H9 (cell line): ENCODE measurements around the gene OR13C4. TPM values are rescaled to one million over a fixed set of nuclear protein-coding genes. Genes with fewer than 3 reads are reported as not detected.

ENCODE experiments used
- DNase-seq: peaks from one replicate; pipeline ENCODE4 v3.0.0-alpha.2; 2017
- H2AFZ ChIP-seq: one replicate; pipeline ENCODE4 v1.6.1; 2013; ENCODE audit warnings: mild to moderate bottlenecking, low read length, control low read depth, moderate library complexity
- H2AK5ac ChIP-seq: 2 replicates; pipeline ENCODE4 v1.6.1; 2013; ENCODE audit warnings: low read length, control low read depth, mixed read lengths; ENCODE audit not compliant: insufficient read length
- H2BK120ac ChIP-seq: one replicate; pipeline ENCODE4 v1.6.1; 2013; ENCODE audit warnings: low read depth, mild to moderate bottlenecking, low read length, control low read depth, inconsistent platforms; ENCODE audit not compliant: poor library complexity, severe bottlenecking
- H2BK12ac ChIP-seq: 2 replicates; pipeline ENCODE4 v1.6.1; 2013; ENCODE audit warnings: low read length, control low read depth, mixed read lengths, low read depth; ENCODE audit not compliant: insufficient read length
- H2BK15ac ChIP-seq: 2 replicates; pipeline ENCODE4 v1.6.1; 2013; ENCODE audit warnings: low read depth, low read length, control low read depth
- H2BK20ac ChIP-seq: one replicate; pipeline ENCODE4 v1.6.1; 2013; ENCODE audit warnings: low read depth, mild to moderate bottlenecking, low read length, control low read depth, inconsistent platforms; ENCODE audit not compliant: poor library complexity, severe bottlenecking
- H2BK5ac ChIP-seq: 2 replicates; pipeline ENCODE4 v1.6.1; 2013; ENCODE audit warnings: low read length, control low read depth, mixed read lengths; ENCODE audit not compliant: insufficient read length
- H3K14ac ChIP-seq: 2 replicates; pipeline ENCODE4 v1.6.1; 2013; ENCODE audit warnings: low read length, control low read depth; ENCODE audit not compliant: insufficient read depth
- H3K18ac ChIP-seq: 2 replicates; pipeline ENCODE4 v1.6.1; 2013; ENCODE audit warnings: low read depth, mild to moderate bottlenecking, mixed read lengths, low read length, control low read depth; ENCODE audit not compliant: insufficient read length
- H3K23ac ChIP-seq: 2 replicates; pipeline ENCODE4 v1.6.1; 2013; ENCODE audit warnings: low read length, control low read depth, mixed read lengths, low read depth; ENCODE audit not compliant: insufficient read length
- H3K23me2 ChIP-seq: 2 replicates; pipeline ENCODE4 v1.6.1; 2013; ENCODE audit warnings: low read depth, mild to moderate bottlenecking, mixed read lengths, low read length, control low read depth; ENCODE audit not compliant: insufficient read length, poor library complexity, severe bottlenecking
- H3K27ac ChIP-seq: 2 replicates; pipeline ENCODE4 v1.5.1; 2013; ENCODE audit warnings: low read length, control low read depth, mixed read lengths, low read depth; ENCODE audit not compliant: insufficient read length
- H3K27me3 ChIP-seq: 2 replicates; pipeline ENCODE4 v1.6.1; 2013; ENCODE audit warnings: low read length, control low read depth, inconsistent platforms; ENCODE audit not compliant: insufficient read depth
- H3K4ac ChIP-seq: 2 replicates; pipeline ENCODE4 v1.6.1; 2013; ENCODE audit warnings: low read depth, mild to moderate bottlenecking, control low read depth, inconsistent platforms, low read length, moderate library complexity
- H3K4me1 ChIP-seq: 2 replicates; pipeline ENCODE4 v1.6.1; 2013; ENCODE audit warnings: low read length, control low read depth, inconsistent platforms; ENCODE audit not compliant: insufficient read depth
- H3K4me2 ChIP-seq: 2 replicates; pipeline ENCODE4 v1.6.1; 2013; ENCODE audit warnings: low read length, control low read depth, mixed read lengths; ENCODE audit not compliant: insufficient read length, insufficient read depth
- H3K56ac ChIP-seq: 2 replicates; pipeline ENCODE4 v1.6.1; 2013; ENCODE audit warnings: low read depth, mild to moderate bottlenecking, mixed read lengths, low read length, control low read depth; ENCODE audit not compliant: insufficient read length
- H3K79me1 ChIP-seq: 2 replicates; pipeline ENCODE4 v1.6.1; 2013; ENCODE audit warnings: low read depth, mild to moderate bottlenecking, moderate library complexity, low read length, control low read depth, inconsistent platforms; ENCODE audit not compliant: insufficient read depth, poor library complexity, severe bottlenecking
- H3K79me2 ChIP-seq: 2 replicates; pipeline ENCODE4 v1.6.1; 2013; ENCODE audit warnings: low read length, control low read depth, inconsistent platforms; ENCODE audit not compliant: insufficient read depth
- H3K9ac ChIP-seq: 2 replicates; pipeline ENCODE4 v1.6.1; 2013; ENCODE audit warnings: low read length, control low read depth, mixed read lengths; ENCODE audit not compliant: insufficient read length; ENCODE audit errors: extremely low read depth
- H3K9me3 ChIP-seq: one replicate; pipeline ENCODE4 v1.6.1; 2013; ENCODE audit warnings: low read depth, low read length, inconsistent platforms; ENCODE audit not compliant: control insufficient read depth
- H3T11ph ChIP-seq: one replicate; pipeline ENCODE4 v1.6.1; 2013; ENCODE audit warnings: mild to moderate bottlenecking, low read length, control low read depth, inconsistent platforms
- H4K20me1 ChIP-seq: one replicate; pipeline ENCODE4 v1.6.1; 2013; ENCODE audit not compliant: control insufficient read depth, insufficient read length, insufficient read depth
- H4K5ac ChIP-seq: 2 replicates; pipeline ENCODE4 v1.6.1; 2013; ENCODE audit warnings: low read depth, mild to moderate bottlenecking, mixed read lengths, low read length, control low read depth; ENCODE audit not compliant: insufficient read length
- H4K8ac ChIP-seq: replicated peaks from 2 replicates; pipeline ENCODE4 v1.6.1; 2013; ENCODE audit warnings: low read length, control low read depth, mixed read lengths, low read depth; ENCODE audit not compliant: insufficient read length
- H4K91ac ChIP-seq: 2 replicates; pipeline ENCODE4 v1.6.1; 2013; ENCODE audit warnings: low read depth, mild to moderate bottlenecking, moderate library complexity, mixed read lengths, low read length, control low read depth; ENCODE audit not compliant: insufficient read length
- H3K27ac Mint-ChIP-seq, 3 experiments: 2 replicates in 2 of 3; 3 replicates in 1 of 3; pipeline ENCODE4 v1.8.0; 2020 to 2021; ENCODE audit warnings: mixed read lengths in 3 of 3, mild to moderate bottlenecking in 1 of 3, moderate library complexity in 1 of 3
- H3K27me3 Mint-ChIP-seq: 2 replicates; pipeline ENCODE4 v1.8.0; 2021; ENCODE audit warnings: low read depth, mild to moderate bottlenecking, moderate library complexity, mixed read lengths
- H3K36me3 Mint-ChIP-seq, 3 experiments: 2 replicates in 2 of 3; 3 replicates in 1 of 3; pipeline ENCODE4 v1.8.0; 2020 to 2021; ENCODE audit warnings: low read depth in 3 of 3, mixed read lengths in 3 of 3; ENCODE audit not compliant: insufficient read depth in 1 of 3
- H3K4me1 Mint-ChIP-seq, 2 experiments: 2 replicates each; pipeline ENCODE4 v1.8.0; 2020; ENCODE audit warnings: mixed read lengths in 2 of 2
- H3K4me3 Mint-ChIP-seq, 2 experiments: 2 replicates in 1 of 2; 3 replicates in 1 of 2; pipeline ENCODE4 v1.8.0; 2020 to 2021; ENCODE audit warnings: mild to moderate bottlenecking in 2 of 2, mixed read lengths in 2 of 2, moderate library complexity in 1 of 2
- H3K9me3 Mint-ChIP-seq, 2 experiments: 2 replicates in 1 of 2; 3 replicates in 1 of 2; pipeline ENCODE4 v1.8.0; 2020; ENCODE audit warnings: mild to moderate bottlenecking in 2 of 2, mixed read lengths in 2 of 2, moderate library complexity in 1 of 2
- CTCF ChIP-seq: fragments of 200-600 bp; sonication (generic); conservative IDR thresholded peaks from 3 replicates; pipeline ENCODE4 v1.8.0; 2021; ENCODE audit warnings: antibody characterized with exemption, mild to moderate bottlenecking
- WGBS: extraction: QIAGEN DNeasy Blood & Tissue Kit; methylation state at CpG from one replicate; pipeline ENCODE4 v1.1.7; 2013; ENCODE audit warnings: missing lambda C conversion rate, low lambda C conversion rate, mixed read lengths; ENCODE audit not compliant: insufficient read length; ENCODE audit errors: extremely low coverage; 5-methylcytosine and 5-hydroxymethylcytosine counted together
- total RNA-seq: library from RNA; stranded (reverse); gene quantifications from 2 replicates; pipeline ENCODE4 v1.2.1, GENCODE V29; 2021

The OR13C4 gene
- total RNA-seq, 1 experiment from 2014 or later, result not detected

- no peak for TF ChIP-seq CTCF
- H3K36me3 Mint-ChIP-seq, result peaks cover 0 to 4% (median 0%) of the 10 kb centered on the region in 3 experiments; a peak in 2 of 7 replicates
- no peak overlapping the region for H3T11ph ChIP-seq
- H3K9me3 ChIP-seq, result no peaks in the 10 kb centered on the region
- no peak overlapping the region for H3K4me3 Mint-ChIP-seq
- no peak overlapping the region for H2BK15ac ChIP-seq
- H4K5ac ChIP-seq, result no peak overlapping the region
- WGBS, result no CpG with 5 or more reads among the region's 2 CpGs
- H2BK5ac ChIP-seq, result no peak overlapping the region
- no peak overlapping the region for H3K27ac ChIP-seq
- no peaks in the 10 kb centered on the region for H3K79me1 ChIP-seq
- H2BK12ac ChIP-seq, result no peak overlapping the region
- H3K18ac ChIP-seq, result no peak overlapping the region
- no peaks in the 10 kb centered on the region for H3K27me3 ChIP-seq
- no peak for DNase-seq
- no peaks in the 10 kb centered on the region for H4K20me1 ChIP-seq
- no peak overlapping the region for H2AFZ ChIP-seq
- H3K9me3 Mint-ChIP-seq, result peaks cover 0 to 4% of the 10 kb centered on the region in 2 experiments; a peak in 3 of 5 replicates
- H2BK120ac ChIP-seq, result no peak overlapping the region
- no peaks in the 10 kb centered on the region for H3K4me1 ChIP-seq
- no peak overlapping the region for H2AK5ac ChIP-seq
- no peak overlapping the region for H2BK20ac ChIP-seq
- H3K56ac ChIP-seq, result no peak overlapping the region
- H3K4ac ChIP-seq, result no peak overlapping the region
- H3K4me2 ChIP-seq, result no peak overlapping the region
- H3K79me2 ChIP-seq, result no peaks in the 10 kb centered on the region
- H3K23me2 ChIP-seq, result no peaks in the 10 kb centered on the region
- H4K8ac ChIP-seq, result no peak overlapping the region
- no peak overlapping the region for H3K23ac ChIP-seq
- H3K27ac Mint-ChIP-seq, result no peak overlapping the region
- no peak overlapping the region for H3K14ac ChIP-seq
- H3K4me1 Mint-ChIP-seq, result no peaks in the 10 kb centered on the region
- no peak overlapping the region for H4K91ac ChIP-seq
- H3K9ac ChIP-seq, result no peak overlapping the region
- no peaks in the 10 kb centered on the region for H3K27me3 Mint-ChIP-seq
Measured at GRCh38 chr9:104485014-104485413, 42.0 kb downstream of the OR13C4 start.
